Measurements from ENCODE around the gene CLTCL1.

- TF ChIP-seq CTCF (IDR thresholded peaks at IDR 0.05): no peak
- TF ChIP-seq ZFX (IDR thresholded peaks at IDR 0.05; ENCODE audit: borderline replicate concordance): no peak
These were observed 16.4 kb upstream of the CLTCL1 start for GRCh38 chr22:19307872-19308271.
